NCI-H146 (cell line): ENCODE data around the gene RANBP6.
"Not testable (repeated sequence)": the region's sequence is repeated elsewhere in the genome, so short reads cannot be mapped to it uniquely, and the experiment has no call there.

ENCODE experiments used
- DNase-seq: peaks from one replicate; lab custom pipeline; 2025; lab: John Stamatoyannopoulos, UW

RANBP6 gene

GRCh38 chr9:6015278-6016157, at the start of gene RANBP6:
RANBP6 (minus strand) TSS chr9:6015624; CDS start chr9:6015607, 17 bp downstream.
- DNase-seq = peak; percentile 92

DNA sequence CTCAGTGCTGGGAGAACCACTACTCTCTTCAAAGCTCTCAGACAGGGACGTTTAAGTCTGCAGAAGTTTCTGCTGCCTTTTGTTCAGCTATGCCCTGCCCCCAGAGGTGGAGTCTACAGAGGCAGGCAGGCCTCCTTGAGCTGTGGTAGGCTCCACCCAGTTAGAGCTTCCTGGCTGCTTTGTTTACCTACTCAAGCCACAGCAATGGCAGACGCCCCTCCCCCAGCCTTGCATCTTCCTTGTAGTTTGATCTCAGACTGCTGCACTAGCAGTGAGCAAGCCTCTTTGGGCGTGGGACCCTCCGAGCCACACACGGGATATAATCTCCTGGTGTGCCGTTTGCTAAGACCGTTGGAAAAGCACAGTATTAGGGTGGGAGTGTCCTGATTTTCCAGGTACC, 47.7 kb upstream of the RANBP6 start:
- DNase-seq = not testable (repeated sequence)

- DNase-seq = no peak
Observed at GRCh38 chr9:6055666-6056065, 40.2 kb upstream of the RANBP6 start.

DNA sequence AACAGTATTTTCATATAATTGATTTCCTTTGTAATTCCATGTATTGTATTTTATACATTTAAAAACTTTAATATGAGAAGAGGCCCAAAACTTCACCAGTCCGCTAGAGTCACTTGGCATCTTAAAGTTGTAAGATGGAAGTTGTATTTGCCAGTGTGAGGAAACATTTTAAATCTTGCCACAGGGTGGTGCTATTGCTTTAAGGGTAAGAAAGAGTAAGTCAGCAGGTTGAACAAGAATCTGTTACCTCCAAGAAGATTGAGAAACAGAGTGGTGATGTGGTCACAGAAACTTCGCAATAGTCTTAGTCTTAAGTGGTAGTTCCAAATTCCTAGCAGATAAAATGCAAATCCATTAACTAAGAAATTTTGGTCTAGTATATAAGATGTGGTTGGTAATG, 39.8 kb upstream of the RANBP6 start:
- peak; percentile 72 for DNase-seq

DNA sequence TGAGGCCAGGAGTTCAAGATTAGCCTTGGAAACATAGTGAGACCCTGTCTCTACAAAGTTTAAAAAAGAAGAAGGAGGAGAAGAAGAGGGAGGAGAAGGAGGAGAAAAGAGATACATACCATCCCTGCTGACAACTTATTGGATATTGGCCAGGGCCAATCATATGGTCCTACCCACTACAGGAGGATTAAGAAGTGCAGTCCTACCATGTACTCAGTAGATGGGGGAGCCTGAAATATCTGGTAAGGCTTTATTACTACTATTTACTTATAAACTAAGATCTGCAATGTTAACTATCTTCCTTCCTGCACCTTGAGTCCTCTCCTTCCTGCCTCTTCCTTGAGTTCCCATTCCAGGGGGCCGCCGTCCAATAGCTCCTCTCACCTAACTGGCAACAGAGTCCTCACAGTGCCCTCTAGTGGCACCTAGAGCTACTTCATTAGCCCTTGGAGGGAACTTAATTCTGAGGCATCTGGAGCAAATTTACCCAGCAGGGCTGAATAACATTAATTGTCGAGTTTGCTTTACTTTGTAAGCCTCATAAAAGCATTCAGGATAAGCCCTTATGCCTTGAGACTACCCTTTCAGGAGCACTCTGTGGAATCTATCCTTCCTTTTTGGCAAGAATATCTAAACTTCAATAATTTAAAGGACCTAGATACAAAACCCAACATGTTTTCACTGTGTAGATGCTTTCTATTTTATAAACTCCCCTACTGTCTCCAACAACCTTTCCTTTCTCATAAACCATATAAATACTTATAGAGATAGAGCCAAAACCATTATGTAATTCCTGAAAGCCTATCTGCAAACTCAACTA, 39.1 kb upstream of the RANBP6 start:
- DNase-seq = peak; percentile 84

DNA sequence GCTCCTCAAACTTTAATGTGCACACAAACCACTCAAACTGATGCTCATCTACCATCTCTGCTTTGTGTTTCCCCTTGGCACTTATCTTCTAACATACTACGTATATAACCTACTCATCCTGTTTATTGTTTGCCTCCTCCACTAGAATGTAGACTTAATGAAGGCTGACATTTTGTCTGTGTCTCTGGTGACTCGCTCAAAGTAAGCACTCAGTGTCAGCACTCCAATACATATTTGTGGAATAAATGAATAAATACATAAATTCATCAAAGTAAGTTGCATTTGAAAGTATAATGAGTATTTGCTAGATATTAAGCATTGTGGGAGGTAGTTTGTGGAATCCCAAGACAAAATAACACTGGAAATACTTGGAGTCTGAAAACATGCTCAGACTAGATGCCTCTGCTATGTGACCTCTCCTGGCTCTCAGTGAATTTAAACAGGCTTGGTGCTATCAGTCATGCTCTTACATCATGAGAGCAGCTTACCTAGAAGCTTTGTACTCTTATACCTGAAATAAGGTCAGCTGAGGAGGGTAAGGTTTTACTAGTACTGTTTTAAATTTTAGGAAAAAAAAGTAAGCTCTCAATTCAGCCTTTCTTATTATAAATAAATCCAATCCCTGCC, 37.0 kb upstream of the RANBP6 start:
- no peak for DNase-seq

- no peak for DNase-seq
Observed at GRCh38 chr9:6051511-6051950, 36.1 kb upstream of the RANBP6 start.

DNA sequence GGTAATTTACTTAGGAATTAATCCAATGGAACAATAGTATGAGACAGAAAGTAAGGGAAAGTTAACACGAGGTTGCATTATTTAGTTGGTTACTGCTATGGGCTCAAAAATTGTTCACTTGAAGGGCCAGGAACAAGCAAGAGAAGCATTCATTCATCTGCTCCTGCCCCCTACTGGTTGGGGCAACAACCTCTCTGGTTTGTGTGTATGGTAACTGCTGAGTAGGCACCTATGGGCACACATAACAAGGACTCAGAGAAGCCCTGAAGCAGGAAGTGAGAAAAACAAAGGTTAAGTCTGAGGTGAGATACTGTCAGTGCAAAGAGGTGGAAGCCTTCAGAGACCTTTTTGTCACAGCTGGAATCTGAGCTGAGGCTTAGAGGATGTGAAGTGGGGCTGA, 34.4 kb upstream of the RANBP6 start:
- DNase-seq = peak; percentile 30

DNA sequence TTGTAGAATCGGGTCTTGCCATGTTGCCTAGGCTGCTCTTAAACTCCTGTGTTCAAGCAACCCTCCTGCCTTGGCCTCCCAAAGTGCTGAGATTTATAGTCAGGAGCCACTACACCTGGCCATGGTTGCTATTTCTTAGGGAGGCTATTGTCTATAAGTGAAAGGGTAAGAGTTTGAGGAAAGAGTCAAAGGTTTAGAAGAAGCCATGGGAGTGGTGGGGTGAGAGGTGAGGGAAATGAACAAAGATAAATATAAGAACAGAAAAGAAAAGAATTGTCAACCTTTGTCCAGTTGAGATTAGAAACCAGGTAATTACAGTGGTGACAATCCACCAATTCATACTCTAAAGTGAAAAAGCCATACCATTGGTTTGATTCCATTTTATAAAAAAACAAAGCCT, 32.6 kb upstream of the RANBP6 start:
- DNase-seq = no peak

DNA sequence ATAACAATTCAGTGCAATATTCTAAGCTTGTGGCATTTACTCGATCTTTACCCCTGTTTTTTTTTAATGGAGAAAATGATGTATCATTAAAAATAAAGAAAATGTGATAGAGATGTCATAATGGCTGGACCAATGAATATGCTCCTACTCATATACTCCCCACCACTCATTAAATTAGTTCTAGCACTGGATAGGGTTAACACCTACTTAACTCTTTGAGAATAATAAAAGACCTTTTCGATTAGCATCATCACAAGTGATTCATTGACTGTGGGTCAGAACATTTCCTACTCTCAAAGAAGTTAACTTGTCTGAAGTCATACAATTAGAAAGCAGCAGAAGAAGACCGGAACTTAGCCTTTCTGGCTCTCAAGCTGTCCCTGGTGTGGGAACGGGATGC, 31.6 kb upstream of the RANBP6 start:
- no peak for DNase-seq

DNA sequence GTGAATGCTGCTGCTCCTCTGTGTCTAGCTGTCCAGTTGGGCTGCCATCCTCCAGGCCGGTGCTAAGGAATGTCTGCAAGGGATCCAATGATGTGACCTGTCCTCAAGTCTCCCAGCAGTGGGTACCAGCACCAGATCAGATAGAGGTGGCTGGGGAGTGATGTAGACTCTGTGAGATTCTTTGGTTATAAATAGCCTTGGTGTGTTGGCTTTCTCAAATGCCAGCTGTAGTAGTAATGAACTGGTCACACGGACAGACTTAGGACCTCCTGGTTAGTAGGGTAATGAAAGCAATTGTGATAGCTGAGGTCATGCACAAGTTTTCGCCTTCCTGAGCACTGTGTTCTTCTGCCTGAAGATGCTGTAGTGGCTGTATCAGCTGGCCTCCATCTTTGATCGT, 29.9 kb upstream of the RANBP6 start:
- DNase-seq = no peak

DNA sequence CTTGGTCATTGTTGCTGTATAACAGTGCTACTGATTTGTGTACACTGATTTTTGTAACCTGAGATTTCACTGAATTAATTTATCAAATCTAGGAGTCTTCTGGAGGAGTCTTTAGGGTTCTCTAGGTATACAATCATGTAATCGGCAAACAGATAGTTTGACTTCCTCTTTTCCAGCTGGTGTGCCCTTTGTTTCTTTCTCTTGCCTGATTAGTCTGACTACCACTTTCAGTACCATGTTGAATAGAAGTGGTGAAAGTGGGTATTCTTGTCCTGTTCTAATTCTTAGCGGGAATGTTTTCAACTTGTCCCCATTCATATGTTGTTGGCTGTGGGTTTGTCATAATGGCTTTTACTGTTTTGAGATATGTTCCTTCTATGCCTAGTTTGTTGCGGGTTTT, 24.7 kb upstream of the RANBP6 start:
- no peak for DNase-seq

DNA sequence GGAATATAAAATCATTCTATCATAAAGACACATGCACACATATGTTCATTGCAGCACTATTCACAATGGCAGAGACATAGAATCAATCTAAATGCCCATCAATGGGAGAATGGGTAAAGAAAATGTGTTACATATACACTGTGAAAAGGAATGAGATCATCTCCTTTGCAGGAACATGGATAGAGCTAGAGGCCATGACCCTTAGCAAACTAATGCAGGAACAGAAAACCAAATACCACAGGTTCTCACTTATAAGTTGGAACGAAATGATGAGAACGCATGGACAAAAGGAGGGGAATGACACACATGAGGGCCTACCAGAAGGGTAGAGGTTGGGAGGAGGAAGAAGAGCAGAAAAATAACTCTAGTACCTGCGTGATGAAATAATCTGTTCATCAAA, 21.0 kb upstream of the RANBP6 start:
- no peak for DNase-seq

GRCh38 chr9:6034954-6035353, 19.5 kb upstream of the RANBP6 start:
- DNase-seq = no peak

- peak; percentile 65 for DNase-seq
Observed at GRCh38 chr9:6029604-6030274, 14.3 kb upstream of the RANBP6 start.

GRCh38 chr9:6024035-6024554, 8.7 kb upstream of the RANBP6 start:
- DNase-seq = peak; percentile 40

GRCh38 chr9:6016975-6017374, 1.6 kb upstream of the RANBP6 start:
- not testable (repeated sequence) for DNase-seq

DNA sequence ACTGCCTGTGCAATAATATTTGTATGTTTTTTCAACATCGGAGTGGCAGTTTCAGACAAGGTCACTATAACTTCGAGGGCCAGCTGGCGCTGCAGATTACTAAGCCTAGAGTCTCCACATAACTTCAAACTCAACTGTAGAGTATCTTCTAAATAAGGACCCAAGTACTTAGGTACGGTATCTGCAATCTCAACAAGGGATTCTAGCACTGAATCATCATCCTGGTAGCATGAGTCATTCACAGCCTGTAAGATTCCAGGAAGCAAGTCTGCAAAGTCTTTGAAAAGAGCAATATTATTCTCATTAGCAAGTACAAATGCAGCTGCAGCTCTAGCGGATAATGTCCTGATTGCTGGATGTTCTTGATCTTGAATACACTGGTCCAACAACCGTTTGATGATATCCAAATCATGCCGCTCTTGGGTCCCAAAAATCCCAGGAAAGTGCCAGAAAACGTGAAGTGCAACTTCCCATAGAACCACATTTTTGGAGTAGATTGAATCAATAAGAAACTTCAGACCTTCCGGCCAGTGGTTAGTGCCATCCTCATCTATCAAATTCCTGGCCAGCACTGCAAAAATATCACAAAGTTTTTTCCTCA, 654 bp downstream of the RANBP6 start:
- no peak for DNase-seq

GRCh38 chr9:6008169-6008979, 7.0 kb downstream of the RANBP6 start:
- DNase-seq = peak; percentile 99

GRCh38 chr9:6007770-6008168, 7.7 kb downstream of the RANBP6 start:
- DNase-seq = peak; percentile 95
